Right lobe of liver (tissue), 4 donors: ENCODE measurements around the gene FAM237A.

Source experiments
- POLR2A ChIP-seq: fragments of 450-650 bp; IDR thresholded peaks from one replicate; pipeline ENCODE4 v1.6.1; 2017; ENCODE audit warnings: antibody characterized with exemption, mild to moderate bottlenecking
- TF ChIP-seq, protein P1 (sequence below), 4 donors: fragments of 200-600 bp in 3 of 4; fragments of 450-650 bp in 1 of 4; IDR thresholded peaks; one replicate each; pipeline versions ENCODE4 v1.5.1 to v1.8.0; 2016 to 2022; ENCODE audit warnings: antibody characterized with exemption in 4 of 4, mild to moderate bottlenecking in 2 of 4
- donor health status: DM: no; HTN: no; CAD: no.
- donor health status: DM: no; HTN: no; CAD: no.
- donor health status: DM: no; HTN: yes; CAD: no.

DNA sequence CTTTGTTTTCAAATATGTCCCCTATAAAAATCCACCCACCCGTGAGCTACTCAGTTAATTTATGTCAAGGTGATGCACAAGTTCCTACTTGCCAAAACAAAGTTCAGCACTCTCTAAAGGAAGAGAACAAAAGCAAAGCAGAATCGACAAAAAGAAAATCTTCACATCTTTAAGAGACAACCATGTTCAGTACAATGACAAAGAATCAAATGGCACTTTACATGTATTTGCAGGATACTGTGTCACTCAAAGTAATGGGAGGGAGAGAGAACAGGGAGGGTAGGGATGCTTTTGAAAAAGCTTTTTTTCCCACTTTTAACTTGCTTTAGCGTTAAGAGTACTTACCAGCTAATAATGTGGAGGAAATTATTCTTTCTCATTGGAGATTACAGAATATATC is 39.0 kb upstream of the FAM237A start:
- TF ChIP-seq, protein P1, sequence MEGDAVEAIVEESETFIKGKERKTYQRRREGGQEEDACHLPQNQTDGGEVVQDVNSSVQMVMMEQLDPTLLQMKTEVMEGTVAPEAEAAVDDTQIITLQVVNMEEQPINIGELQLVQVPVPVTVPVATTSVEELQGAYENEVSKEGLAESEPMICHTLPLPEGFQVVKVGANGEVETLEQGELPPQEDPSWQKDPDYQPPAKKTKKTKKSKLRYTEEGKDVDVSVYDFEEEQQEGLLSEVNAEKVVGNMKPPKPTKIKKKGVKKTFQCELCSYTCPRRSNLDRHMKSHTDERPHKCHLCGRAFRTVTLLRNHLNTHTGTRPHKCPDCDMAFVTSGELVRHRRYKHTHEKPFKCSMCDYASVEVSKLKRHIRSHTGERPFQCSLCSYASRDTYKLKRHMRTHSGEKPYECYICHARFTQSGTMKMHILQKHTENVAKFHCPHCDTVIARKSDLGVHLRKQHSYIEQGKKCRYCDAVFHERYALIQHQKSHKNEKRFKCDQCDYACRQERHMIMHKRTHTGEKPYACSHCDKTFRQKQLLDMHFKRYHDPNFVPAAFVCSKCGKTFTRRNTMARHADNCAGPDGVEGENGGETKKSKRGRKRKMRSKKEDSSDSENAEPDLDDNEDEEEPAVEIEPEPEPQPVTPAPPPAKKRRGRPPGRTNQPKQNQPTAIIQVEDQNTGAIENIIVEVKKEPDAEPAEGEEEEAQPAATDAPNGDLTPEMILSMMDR (IDR thresholded peaks at IDR 0.05) = no peak
- no peak for TF ChIP-seq POLR2A
